Subcutaneous abdominal adipose tissue (tissue), 5 donors: ENCODE results near the gene CD96.

ENCODE experiments used
- H3K27ac ChIP-seq: one replicate; pipeline ENCODE4 v1.7.0; 2013; ENCODE audit warnings: low read depth, mild to moderate bottlenecking, inconsistent platforms, low read length, moderate library complexity
- H3K27me3 ChIP-seq, 5 donors: one replicate each; pipeline ENCODE4 v1.7.0; 2013; ENCODE audit warnings: low read length in 5 of 5, inconsistent platforms in 1 of 5; ENCODE audit not compliant: control insufficient read depth in 5 of 5, insufficient read depth in 4 of 5
- H3K36me3 ChIP-seq, 5 donors: one replicate each; pipeline ENCODE4 v1.7.0; 2013; ENCODE audit warnings: low read length in 5 of 5; ENCODE audit not compliant: control insufficient read depth in 5 of 5, insufficient read depth in 5 of 5
- H3K4me1 ChIP-seq, 5 donors: one replicate each; pipeline ENCODE4 v1.7.0; 2013; ENCODE audit warnings: low read length in 5 of 5, mild to moderate bottlenecking in 3 of 5, moderate library complexity in 1 of 5; ENCODE audit not compliant: control insufficient read depth in 5 of 5, insufficient read depth in 5 of 5
- H3K4me3 ChIP-seq, 5 donors: one replicate each; pipeline ENCODE4 v1.7.0; 2013; ENCODE audit warnings: low read length in 5 of 5, low read depth in 1 of 5
- H3K9ac ChIP-seq, 5 donors: one replicate each; pipeline ENCODE4 v1.7.0; 2013; ENCODE audit warnings: low read length in 5 of 5, mild to moderate bottlenecking in 4 of 5, moderate library complexity in 3 of 5
- H3K9me3 ChIP-seq, 5 donors: one replicate each; pipeline ENCODE4 v1.7.0; 2013; ENCODE audit warnings: low read length in 5 of 5; ENCODE audit not compliant: control insufficient read depth in 5 of 5
- donor health status: healthy.
- donor health status: healthy.
- donor health status: healthy.
- donor health status: healthy.
- donor health status: healthy.

The CD96 gene

GRCh38 chr3:111700054-111700453 lies 158.1 kb downstream of the CD96 start:
- no peak overlapping the region for H3K27ac ChIP-seq
- no peaks in the 10 kb centered on the region for H3K27me3 ChIP-seq
- H3K9ac ChIP-seq: no peak overlapping the region
- H3K4me1 ChIP-seq: no peaks in the 10 kb centered on the region
- H3K9me3 ChIP-seq: no peaks in the 10 kb centered on the region
- no peak overlapping the region for H3K4me3 ChIP-seq
- H3K36me3 ChIP-seq: no peaks in the 10 kb centered on the region

DNA sequence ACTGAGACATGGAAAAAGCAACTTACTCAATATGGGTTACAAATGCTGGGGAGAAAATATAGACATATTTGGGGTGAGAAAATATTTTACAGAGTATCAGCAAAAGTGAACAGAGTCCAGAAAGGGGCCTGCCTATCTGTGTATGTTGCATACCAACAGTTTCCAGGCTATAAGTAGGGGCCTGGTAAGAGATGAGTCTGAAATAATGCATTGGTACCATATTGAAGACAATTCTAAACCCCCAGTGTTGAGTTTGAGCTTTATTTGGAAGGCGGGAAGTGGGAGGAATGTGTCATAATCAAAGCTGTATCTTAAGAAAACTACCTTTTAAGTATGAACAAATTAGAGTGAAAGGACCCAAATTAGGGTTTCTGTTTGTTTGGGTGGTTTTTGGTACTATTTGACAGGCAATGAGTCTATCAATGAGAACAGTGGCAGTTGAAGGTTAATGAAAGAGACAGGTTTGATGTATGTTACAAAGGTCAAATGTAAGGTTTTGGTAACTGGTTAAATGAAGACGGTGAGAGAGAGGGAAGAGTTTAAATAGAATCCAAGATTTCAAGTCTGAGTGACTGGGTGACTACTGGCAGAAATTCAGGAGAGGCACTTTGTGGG lies 159.4 kb downstream of the CD96 start:
- Histone ChIP-seq H3K4me1 (no peaks in the 10 kb centered on the region), H3K27ac (no peak overlapping the region), H3K9me3 (no peaks in the 10 kb centered on the region), H3K4me3 (no peak overlapping the region), H3K9ac (no peak overlapping the region), H3K36me3 (no peaks in the 10 kb centered on the region), H3K27me3 (no peaks in the 10 kb centered on the region)
